Mesothelial cell of epicardium (in vitro differentiated cells): Measurements from ENCODE around the gene CEP44. TPM values are rescaled to one million over a fixed set of nuclear protein-coding genes. Genes with fewer than 3 reads are reported as not detected.

Experiments used
- DNase-seq, 2 experiments: peaks; one replicate each; pipeline ENCODE4 v3.0.0; 2021; ENCODE audit warnings: low spot score in 2 of 2; ENCODE audit not compliant: unreplicated experiment in 2 of 2
- H3K27ac Mint-ChIP-seq: 2 replicates; pipeline ENCODE4 v1.8.0; 2021; ENCODE audit warnings: mixed read lengths
- H3K27me3 Mint-ChIP-seq: 2 replicates; pipeline ENCODE4 v1.8.0; 2021; ENCODE audit warnings: low read depth, mixed read lengths
- H3K36me3 Mint-ChIP-seq: 2 replicates; pipeline ENCODE4 v1.8.0; 2021; ENCODE audit warnings: mixed read lengths
- H3K4me1 Mint-ChIP-seq: 2 replicates; pipeline ENCODE4 v1.8.0; 2021; ENCODE audit warnings: mixed read lengths
- H3K4me3 Mint-ChIP-seq: 2 replicates; pipeline ENCODE4 v1.8.0; 2021; ENCODE audit warnings: mild to moderate bottlenecking, moderate library complexity, mixed read lengths
- H3K9me3 Mint-ChIP-seq: 2 replicates; pipeline ENCODE4 v1.8.0; 2021; ENCODE audit warnings: mixed read lengths
- total RNA-seq: library from RNA; stranded (reverse); gene quantifications from 3 replicates; pipeline ENCODE4 v1.2.1, GENCODE V29; 2021
- TF ChIP-seq, protein P1 (sequence below): fragments of 200-600 bp; sonication (generic); IDR thresholded peaks from one replicate; pipeline ENCODE4 v1.5.0; 2021; ENCODE audit warnings: antibody characterized with exemption; ENCODE audit not compliant: unreplicated experiment

The CEP44 gene
- total RNA-seq, 1 donor from 2014 or later, result 24.1 TPM

- TF ChIP-seq, protein P1, sequence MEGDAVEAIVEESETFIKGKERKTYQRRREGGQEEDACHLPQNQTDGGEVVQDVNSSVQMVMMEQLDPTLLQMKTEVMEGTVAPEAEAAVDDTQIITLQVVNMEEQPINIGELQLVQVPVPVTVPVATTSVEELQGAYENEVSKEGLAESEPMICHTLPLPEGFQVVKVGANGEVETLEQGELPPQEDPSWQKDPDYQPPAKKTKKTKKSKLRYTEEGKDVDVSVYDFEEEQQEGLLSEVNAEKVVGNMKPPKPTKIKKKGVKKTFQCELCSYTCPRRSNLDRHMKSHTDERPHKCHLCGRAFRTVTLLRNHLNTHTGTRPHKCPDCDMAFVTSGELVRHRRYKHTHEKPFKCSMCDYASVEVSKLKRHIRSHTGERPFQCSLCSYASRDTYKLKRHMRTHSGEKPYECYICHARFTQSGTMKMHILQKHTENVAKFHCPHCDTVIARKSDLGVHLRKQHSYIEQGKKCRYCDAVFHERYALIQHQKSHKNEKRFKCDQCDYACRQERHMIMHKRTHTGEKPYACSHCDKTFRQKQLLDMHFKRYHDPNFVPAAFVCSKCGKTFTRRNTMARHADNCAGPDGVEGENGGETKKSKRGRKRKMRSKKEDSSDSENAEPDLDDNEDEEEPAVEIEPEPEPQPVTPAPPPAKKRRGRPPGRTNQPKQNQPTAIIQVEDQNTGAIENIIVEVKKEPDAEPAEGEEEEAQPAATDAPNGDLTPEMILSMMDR, result no peak
- no peak overlapping the region for H3K27ac Mint-ChIP-seq
- no peak overlapping the region for H3K4me3 Mint-ChIP-seq
- no peaks in the 10 kb centered on the region for H3K27me3 Mint-ChIP-seq
- H3K4me1 Mint-ChIP-seq, result peaks cover 27% of the 10 kb centered on the region
- DNase-seq, result no peak
- H3K9me3 Mint-ChIP-seq, result peaks cover 4% of the 10 kb centered on the region
- H3K36me3 Mint-ChIP-seq, result no peaks in the 10 kb centered on the region
These were observed 97.2 kb downstream of the CEP44 start for GRCh38 chr4:174380699-174381439.

DNA sequence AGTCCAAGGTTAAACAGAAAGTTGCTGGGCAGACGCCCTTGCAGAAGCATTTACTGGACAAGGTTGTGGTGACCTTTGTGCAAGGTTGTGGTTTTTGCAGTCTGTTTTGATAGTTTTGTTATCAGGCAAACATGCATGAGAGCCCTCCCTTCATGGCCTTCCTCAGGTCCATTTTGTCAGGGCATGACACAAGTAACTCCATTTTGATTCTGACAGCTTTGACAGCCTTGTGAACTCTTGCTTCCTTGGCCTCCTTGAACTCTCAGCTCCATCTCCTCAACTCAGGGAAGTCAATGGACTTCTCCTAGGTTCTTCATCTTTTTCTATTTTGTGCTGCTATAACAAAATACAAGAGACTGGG lies 97.7 kb downstream of the CEP44 start:
- peaks cover 27% of the 10 kb centered on the region for H3K4me1 Mint-ChIP-seq
- no peaks in the 10 kb centered on the region for H3K36me3 Mint-ChIP-seq
- peaks cover 3% of the 10 kb centered on the region for H3K9me3 Mint-ChIP-seq
- TF ChIP-seq, protein P1, result no peak
- no peak for DNase-seq
- H3K27ac Mint-ChIP-seq, result no peak overlapping the region
- H3K27me3 Mint-ChIP-seq, result no peaks in the 10 kb centered on the region
- no peak overlapping the region for H3K4me3 Mint-ChIP-seq

Other genes starting within 250 kb of the CEP44 start
- 12.6 to 15.6 TPM (median 13.5 TPM) in 3 replicates for gene FBXO8, start 244 bp upstream of the CEP44 start, total RNA-seq
- 11.2 to 16.2 TPM (median 15.5 TPM) in 3 replicates for gene HPGD, start 238.6 kb downstream of the CEP44 start, total RNA-seq